HCT116 (cell line): ENCODE results near the gene SLCO2A1. TPM values are rescaled to one million over a fixed set of nuclear protein-coding genes. Genes with fewer than 3 reads are reported as not detected.

Experiments
- ATAC-seq: fragments of 200-7000 bp; cut with Tn5 transposase; 2 replicates; pipeline ENCODE4 v1.9.1; 2020; ENCODE audit warnings: mild to moderate bottlenecking, moderate library complexity
- BruUV-seq: library from RNA; stranded (reverse); fragments of 400-500 nt; replicated peaks from 2 replicates; lab custom pipeline; 2021; lab: Mats Ljungman, UMichigan
- CTCF ChIA-PET: fragments of 300-600 bp; sonication (Branson Sonifier 250); formaldehyde crosslinking; loops from one replicate; lab custom pipeline; 2021; ENCODE audit warnings: antibody characterized with exemption; lab: Charles Lee
- POLR2A ChIA-PET: fragments of 300-600, 350-600 bp; sonication (Branson Sonifier 250); formaldehyde crosslinking; loops from one replicate; lab custom pipeline; 2021; ENCODE audit warnings: antibody characterized with exemption; lab: Charles Lee
- RAD21 ChIA-PET, 2 experiments: fragments of 300-600 bp; sonication (Branson Sonifier 250); formaldehyde crosslinking; loops; one replicate each; lab custom pipeline; 2023; ENCODE audit warnings: low total read pairs in 2 of 2; ENCODE audit not compliant: uncharacterized antibody in 2 of 2, unreplicated experiment in 2 of 2, low non-redundant PET in 1 of 2; lab: Charles Lee
- DNase-seq: peaks from one replicate; pipeline ENCODE4 v3.0.0-alpha.2; 2010; ENCODE audit warnings: low read depth, low spot score
- H2AFZ ChIP-seq: fragments of 200-600 bp; shearing (Covaris generic), sonication (generic); 2 replicates; pipeline ENCODE4 v1.6.1; 2017; ENCODE audit warnings: low read depth, mixed run types, mixed read lengths, antibody characterized with exemption, low read length; ENCODE audit not compliant: poor library complexity, severe bottlenecking
- H3K27ac ChIP-seq: 2 replicates; pipeline ENCODE4 v1.5.1; 2012; ENCODE audit warnings: low read depth, low read length
- H3K27me3 ChIP-seq: fragments of 200-600 bp; sonication (generic); 2 replicates; pipeline ENCODE4 v1.6.1; 2016; ENCODE audit warnings: mixed run types, low read length, mixed read lengths; ENCODE audit not compliant: insufficient read depth
- H3K36me3 ChIP-seq, 2 experiments: fragments of 200-500 bp in 1 of 2; fragments of 200-600 bp in 1 of 2; sonication (Bioruptor generic) in 1 of 2; sonication (generic) in 1 of 2; 2 replicates each; pipeline versions ENCODE4 v1.5.1 to v1.6.1; 2014 to 2016; ENCODE audit warnings: low read length in 2 of 2, inconsistent platforms in 1 of 2, mixed read lengths in 1 of 2, mixed run types in 1 of 2; ENCODE audit not compliant: insufficient read depth in 2 of 2, control insufficient read depth in 1 of 2
- H3K4me1 ChIP-seq, 2 experiments: fragments of 200-600 bp in 1 of 2; sonication (generic) in 1 of 2; 2 replicates each; pipeline versions ENCODE4 v1.5.1 to v1.6.1; 2012 to 2017; ENCODE audit warnings: low read length in 2 of 2, inconsistent platforms in 1 of 2, mild to moderate bottlenecking in 1 of 2, mixed read lengths in 1 of 2, mixed run types in 1 of 2, moderate library complexity in 1 of 2; ENCODE audit not compliant: insufficient read depth in 2 of 2, control insufficient read depth in 1 of 2
- H3K4me2 ChIP-seq: fragments of 200-600 bp; sonication (generic); 2 replicates; pipeline ENCODE4 v1.6.1; 2017; ENCODE audit warnings: mixed run types, low read length, mixed read lengths
- H3K4me3 ChIP-seq, 2 experiments: fragments of 200-600 bp in 1 of 2; sonication (generic) in 1 of 2; replicated peaks in 1 of 2; 2 replicates each; pipeline ENCODE4 v1.5.1; 2011 to 2016; ENCODE audit warnings: low read length in 2 of 2, control low read depth in 1 of 2, low read depth in 1 of 2, mild to moderate bottlenecking in 1 of 2, mixed read lengths in 1 of 2, mixed run types in 1 of 2
- H3K79me2 ChIP-seq: fragments of 200-600 bp; sonication (generic); 2 replicates; pipeline ENCODE4 v1.6.1; 2017; ENCODE audit warnings: mild to moderate bottlenecking, mixed run types, low read length, moderate library complexity, mixed read lengths; ENCODE audit not compliant: insufficient read depth
- H3K9ac ChIP-seq: fragments of 200-600 bp; sonication (generic); 2 replicates; pipeline ENCODE4 v1.6.1; 2016; ENCODE audit warnings: low read length, mixed read lengths
- H3K9me2 ChIP-seq: fragments of 200-600 bp; sonication (generic), shearing (Covaris generic); 2 replicates; pipeline ENCODE4 v1.6.1; 2017; ENCODE audit warnings: mixed run types, mild to moderate bottlenecking, moderate library complexity; ENCODE audit not compliant: insufficient read depth
- H3K9me3 ChIP-seq, 2 experiments: fragments of 200-500 bp in 1 of 2; fragments of 200-600 bp in 1 of 2; sonication (Bioruptor generic) in 1 of 2; sonication (generic) in 1 of 2; 2 replicates each; pipeline ENCODE4 v1.6.1; 2014 to 2017; ENCODE audit warnings: low read length in 2 of 2, mixed read lengths in 2 of 2, inconsistent platforms in 1 of 2, low read depth in 1 of 2, mild to moderate bottlenecking in 1 of 2, mixed run types in 1 of 2, moderate library complexity in 1 of 2; ENCODE audit not compliant: control insufficient read depth in 1 of 2, insufficient read depth in 1 of 2
- H4K20me1 ChIP-seq: fragments of 200-600 bp; sonication (generic), shearing (Covaris generic); 2 replicates; pipeline ENCODE4 v1.6.1; 2017; ENCODE audit warnings: mixed run types, mild to moderate bottlenecking, moderate library complexity; ENCODE audit not compliant: insufficient read depth
- ATF3 ChIP-seq: IDR thresholded peaks from 2 replicates; pipeline ENCODE4 v1.6.1; 2012
- CTCF ChIP-seq, 3 experiments: fragments of 200-600 bp in 1 of 3; sonication (generic) in 1 of 3; IDR thresholded peaks in 2 of 3; conservative IDR thresholded peaks in 1 of 3; 2 replicates each; pipeline ENCODE4 v1.5.1; 2012 to 2017; ENCODE audit warnings: low read depth in 2 of 3, low read length in 2 of 3, antibody characterized with exemption in 1 of 3, borderline replicate concordance in 1 of 3, control low read depth in 1 of 3, mild to moderate bottlenecking in 1 of 3, mixed read lengths in 1 of 3, mixed run types in 1 of 3, moderate library complexity in 1 of 3; ENCODE audit not compliant: insufficient read depth in 1 of 3
- ELF1 ChIP-seq: IDR thresholded peaks from 2 replicates; pipeline ENCODE4 v1.6.1; 2012; ENCODE audit warnings: low read depth, borderline replicate concordance
- EZH2 ChIP-seq: fragments of 200-600 bp; sonication (generic); IDR thresholded peaks from 2 replicates; pipeline ENCODE4 v1.6.1; 2017; ENCODE audit warnings: antibody characterized with exemption, mixed run types
- EZH2phosphoT487 ChIP-seq: fragments of 200-600 bp; IDR thresholded peaks from 2 replicates; pipeline ENCODE4 v1.6.1; 2018; ENCODE audit warnings: antibody characterized with exemption, borderline replicate concordance
- POLR2A ChIP-seq: IDR thresholded peaks from 2 replicates; pipeline ENCODE4 v1.7.0; 2011; ENCODE audit warnings: borderline replicate concordance; ENCODE audit not compliant: insufficient read depth, insufficient read length; ENCODE audit errors: extremely low read depth
- POLR2AphosphoS5 ChIP-seq: IDR thresholded peaks from 2 replicates; pipeline ENCODE4 v1.6.1; 2011; ENCODE audit warnings: mild to moderate bottlenecking, low read depth, low read length, moderate library complexity
- TCF7L2 ChIP-seq: IDR thresholded peaks from 2 replicates; pipeline ENCODE4 v1.7.0; 2011; ENCODE audit warnings: borderline replicate concordance, inconsistent platforms; ENCODE audit not compliant: insufficient read depth, insufficient read length; ENCODE audit errors: extremely low read depth
- ZBTB33 ChIP-seq: IDR thresholded peaks from 2 replicates; pipeline ENCODE4 v1.6.1; 2011; ENCODE audit warnings: mild to moderate bottlenecking, low read length, moderate library complexity; ENCODE audit not compliant: insufficient replicate concordance; ENCODE audit errors: extremely low read depth
- ZFX ChIP-seq: fragments of 450-650 bp; IDR thresholded peaks from 2 replicates; pipeline ENCODE4 v1.6.1; 2017
- intact Hi-C: fragments of 100-400 bp; cut with micrococcal nuclease; formaldehyde crosslinking; loops from 2 replicates; pipeline ENCODE4 v1.10.0; 2022
- total RNA-seq: library from RNA; stranded (reverse); gene quantifications from one replicate; pipeline ENCODE4 v1.2.1, GENCODE V29; 2021; ENCODE audit not compliant: unreplicated experiment

The SLCO2A1 gene
- total RNA-seq, 1 experiment from 2014 or later = 0.52 TPM

GRCh38 chr3:133987948-133988484 lies 41.7 kb downstream of the SLCO2A1 start:
- no peaks in the 10 kb centered on the region for H3K36me3 ChIP-seq
- CTCF ChIA-PET = no interaction called here

More at GRCh38 chr3:133987948-133988484, 41.7 kb downstream of the SLCO2A1 start:
- no peaks in the 10 kb centered on the region for H3K9me2 ChIP-seq
- H4K20me1 ChIP-seq = no peaks in the 10 kb centered on the region
- TF ChIP-seq POLR2A (no peak), CTCF (IDR thresholded peaks at IDR 0.05 in 2 of 3, conservative IDR thresholded peaks at IDR 0.05 in 1 of 3; ENCODE audit: borderline replicate concordance in 1 of 3, insufficient read depth in 1 of 3, low read depth in 2 of 3, low read length in 2 of 3) (no peak), ZBTB33 (no peak), EZH2 (no peak), ELF1 (no peak), ZFX (no peak), ATF3 (no peak), TCF7L2 (no peak), EZH2phosphoT487 (no peak), POLR2AphosphoS5 (no peak)
- TF ChIP-seq, all 23 proteins: peak for 0
- H3K4me1 ChIP-seq = peaks cover 0 to 12% of the 10 kb centered on the region in 2 experiments; a peak in 1 of 4 replicates
- no TSS peak for BruUV-seq
- H3K4me2 ChIP-seq = no peak overlapping the region
- H3K79me2 ChIP-seq = no peaks in the 10 kb centered on the region
- no peak overlapping the region for H3K9ac ChIP-seq
- DNase-seq = no peak
- RAD21 ChIA-PET = no interaction called here
- intact Hi-C loops = no loop called here
- no peak overlapping the region for H3K4me3 ChIP-seq
- POLR2A ChIA-PET = no interaction called here
- H3K27me3 ChIP-seq = 0 out of 2 replicates have a peak, but pooled peaks cover 5% of the 10 kb centered on the region
- no peak overlapping the region for H2AFZ ChIP-seq
- H3K27ac ChIP-seq = no peak overlapping the region
- H3K9me3 ChIP-seq = no peaks in the 10 kb centered on the region
- no peak for ATAC-seq
